Measurements from ENCODE around the gene PHC2.

PHC2 gene

DNA sequence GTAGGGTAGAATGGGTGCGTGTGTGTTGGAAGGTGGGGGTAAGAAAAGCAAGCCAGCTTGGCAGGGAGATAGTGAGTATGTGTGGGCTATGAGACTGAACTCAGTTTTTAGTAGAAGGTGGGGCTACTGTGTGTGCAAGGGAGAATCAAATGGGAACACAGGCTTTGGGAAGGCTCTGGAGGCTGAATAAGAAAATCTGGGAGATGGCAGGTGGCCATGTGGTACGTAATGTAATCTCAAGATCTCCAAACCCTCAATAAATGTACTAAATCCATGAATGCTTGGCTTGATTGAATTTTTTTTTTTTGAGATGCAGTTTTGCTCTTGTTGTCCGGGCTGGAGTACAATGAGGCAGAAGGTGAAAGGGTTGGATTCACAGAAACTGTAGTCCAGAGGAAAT lies 38.1 kb upstream of the PHC2 start:
- H3K27me3 ChIP-seq, result no peaks in the 10 kb centered on the region; a peak in 1 of 22 replicates
- H3K36me3 ChIP-seq, result no peaks in the 10 kb centered on the region
- H3K9me3 ChIP-seq (replicated peaks in 1 of 11), result peaks cover 0 to 12% (median 0%) of the 10 kb centered on the region in 11 experiments; a peak in 2 of 22 replicates
- no peak for TF ChIP-seq Cebpa-rat (IDR thresholded peaks at IDR 0.05)
- peak overlapping the region in 2 of 11 experiments; percentile 8 to 21; a peak in 1 of 22 replicates for H3K27ac ChIP-seq
- H4K20me1 ChIP-seq, result no peaks in the 10 kb centered on the region
- peak overlapping the region in 10 of 11 experiments; percentile 43 to 81 (median 68); a peak in 20 of 22 replicates for H3K4me2 ChIP-seq
- peak overlapping the region in 2 of 11 experiments; percentile 16 to 53; a peak in 1 of 22 replicates for H3K9ac ChIP-seq
- H3K4me1 ChIP-seq, result peaks cover 67 to 86% (median 75%) of the 10 kb centered on the region in 10 experiments
- no peak overlapping the region for H3K4me3 ChIP-seq

DNA sequence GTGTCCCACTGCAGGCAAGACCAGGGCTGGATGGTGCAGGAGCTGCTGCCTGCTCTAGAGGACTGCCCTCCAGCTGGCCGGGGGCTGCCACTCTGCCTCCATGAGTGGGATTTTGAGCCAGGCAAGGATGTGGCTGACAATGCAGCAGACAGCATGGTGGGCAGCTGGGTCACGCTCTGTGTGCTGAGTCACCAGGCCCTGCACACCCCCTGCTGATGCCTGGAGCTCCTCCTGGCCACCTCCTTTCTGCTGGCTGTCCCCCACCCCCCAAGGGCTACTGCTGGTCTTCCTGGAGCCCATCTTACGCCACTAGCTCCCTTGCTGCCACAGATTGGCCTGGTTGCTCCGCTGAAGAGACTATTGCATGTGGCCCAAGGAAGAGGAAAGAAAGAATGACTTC lies 37.6 kb upstream of the PHC2 start:
- peaks cover 0 to 12% (median 0%) of the 10 kb centered on the region in 11 experiments; a peak in 2 of 22 replicates for H3K9me3 ChIP-seq (replicated peaks in 1 of 11)
- no peak overlapping the region; a peak in 1 of 22 replicates for H3K9ac ChIP-seq
- H3K4me3 ChIP-seq, result no peak overlapping the region
- no peaks in the 10 kb centered on the region for H4K20me1 ChIP-seq
- H3K27ac ChIP-seq, result peak overlapping the region in 2 of 11 experiments; percentile 8 to 21; a peak in 1 of 22 replicates
- no peaks in the 10 kb centered on the region for H3K36me3 ChIP-seq
- TF ChIP-seq Cebpa-rat (IDR thresholded peaks at IDR 0.05), result no peak
- peaks cover 67 to 91% (median 79%) of the 10 kb centered on the region in 10 experiments for H3K4me1 ChIP-seq
- H3K4me2 ChIP-seq, result peak overlapping the region; percentile 39 to 81 (median 67); a peak in 21 of 22 replicates
- H3K27me3 ChIP-seq, result no peaks in the 10 kb centered on the region; a peak in 1 of 22 replicates

DNA sequence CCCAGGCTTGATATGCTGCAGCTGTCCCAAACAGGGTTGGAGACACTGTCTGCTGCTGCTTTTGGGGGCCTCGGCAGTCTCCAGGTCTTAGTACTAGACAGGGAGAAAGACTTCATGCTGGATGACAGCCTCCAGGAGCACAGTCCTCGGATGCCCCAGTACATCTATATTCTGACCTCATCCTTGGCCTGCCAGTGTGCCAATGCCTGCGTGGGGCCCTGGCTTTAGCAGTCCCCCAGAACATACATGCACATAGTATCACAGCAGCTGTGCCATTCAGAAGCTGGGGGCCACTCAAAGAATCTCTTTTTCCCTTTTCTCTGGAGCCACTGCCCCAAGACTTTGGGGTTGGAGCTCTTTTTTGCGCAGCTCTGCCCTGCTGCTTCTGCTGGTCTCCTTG lies 37.1 kb upstream of the PHC2 start:
- peak overlapping the region; percentile 39 to 81 (median 67); a peak in 20 of 22 replicates for H3K4me2 ChIP-seq
- peak overlapping the region in 1 of 11 experiments; percentile 21; a peak in 1 of 22 replicates for H3K27ac ChIP-seq
- no peak overlapping the region for H3K9ac ChIP-seq
- H3K4me1 ChIP-seq, result peaks cover 67 to 93% (median 80%) of the 10 kb centered on the region in 10 experiments
- no peaks in the 10 kb centered on the region for H3K36me3 ChIP-seq
- H3K27me3 ChIP-seq, result no peaks in the 10 kb centered on the region; a peak in 1 of 22 replicates
- TF ChIP-seq Cebpa-rat (IDR thresholded peaks at IDR 0.05), result no peak
- no peaks in the 10 kb centered on the region for H4K20me1 ChIP-seq
- no peak overlapping the region for H3K4me3 ChIP-seq
- H3K9me3 ChIP-seq (replicated peaks in 1 of 11), result peaks cover 0 to 12% (median 0%) of the 10 kb centered on the region in 11 experiments; a peak in 2 of 22 replicates

DNA sequence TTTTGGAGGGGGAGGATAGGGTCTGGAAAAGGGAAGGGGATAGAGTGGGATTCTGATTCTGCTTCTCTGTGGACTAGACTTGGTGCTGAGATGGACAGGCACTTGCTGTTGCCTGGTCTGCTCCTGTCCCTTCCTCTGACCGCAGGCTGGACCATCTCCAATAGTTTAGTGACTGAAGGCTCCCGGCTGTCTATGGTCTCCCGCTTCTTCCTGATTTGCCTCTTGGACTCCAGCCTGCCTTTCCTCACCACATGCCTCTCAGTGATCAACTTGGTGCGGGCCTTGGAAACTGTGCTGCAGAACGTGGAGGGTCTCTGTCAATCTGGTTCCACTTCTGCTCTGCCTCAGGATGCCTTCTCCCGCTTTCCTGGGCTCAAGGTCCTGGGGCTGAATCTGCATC lies 35.3 kb upstream of the PHC2 start:
- Histone ChIP-seq H3K4me3 (no peak overlapping the region), H3K36me3 (no peaks in the 10 kb centered on the region), H3K4me1 (peaks cover 75 to 96% (median 85%) of the 10 kb centered on the region in 10 experiments), H3K27me3 (no peaks in the 10 kb centered on the region; a peak in 1 of 22 replicates), H4K20me1 (peaks cover 0 to 7% (median 0%) of the 10 kb centered on the region in 11 experiments; a peak in 5 of 22 replicates), H3K4me2 (peak overlapping the region in 2 of 11 experiments; percentile 8 to 70; a peak in 2 of 22 replicates), H3K9ac (no peak overlapping the region), H3K9me3 (replicated peaks in 1 of 11) (peaks cover 0 to 12% (median 0%) of the 10 kb centered on the region in 11 experiments; a peak in 2 of 22 replicates), H3K27ac (no peak overlapping the region)
- TF ChIP-seq Cebpa-rat (IDR thresholded peaks at IDR 0.05), result no peak

DNA sequence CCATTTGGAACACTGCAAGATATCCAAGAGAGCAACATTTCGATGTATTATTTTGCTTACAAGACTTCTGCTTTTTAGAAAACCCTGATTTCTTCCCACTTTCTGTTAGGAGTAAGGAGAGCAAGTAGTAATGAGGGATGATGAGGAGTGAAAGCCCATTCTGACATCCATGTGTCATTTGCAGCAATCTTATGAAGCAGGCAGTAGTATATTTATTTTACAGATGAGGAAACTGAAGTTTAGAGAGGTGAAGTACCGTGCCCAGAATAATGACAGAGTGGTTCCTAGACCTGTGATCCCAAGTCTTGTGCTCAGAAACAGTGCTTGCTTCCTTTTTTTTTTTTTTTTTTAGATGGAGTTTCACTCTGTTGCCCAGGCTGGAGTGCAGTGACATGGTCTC lies 34.4 kb upstream of the PHC2 start:
- H3K9ac ChIP-seq, result no peak overlapping the region

DNA sequence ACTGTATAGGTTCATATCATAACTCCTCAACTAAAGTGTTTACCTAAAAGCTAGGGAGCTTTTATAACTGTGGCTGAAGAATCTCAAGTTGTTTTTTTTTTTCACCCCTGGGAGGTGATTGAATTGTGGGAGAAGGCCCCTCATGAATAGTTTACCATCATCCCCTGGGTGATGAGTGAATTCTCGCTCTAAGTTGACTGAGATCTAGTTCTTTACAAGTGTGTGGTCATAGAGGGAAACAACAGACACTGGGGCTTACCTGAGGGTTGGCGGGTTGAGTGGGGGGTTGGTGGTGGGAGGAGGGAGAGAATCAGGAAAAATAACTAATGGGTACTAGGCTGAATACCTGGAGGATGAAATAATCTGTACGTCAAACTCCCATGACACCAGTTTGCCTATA lies 33.7 kb upstream of the PHC2 start:
- H3K4me2 ChIP-seq, result peak overlapping the region in 10 of 11 experiments; percentile 77 to 98 (median 89); a peak in 19 of 22 replicates
- peaks cover 74 to 96% (median 85%) of the 10 kb centered on the region in 10 experiments for H3K4me1 ChIP-seq
- no peak overlapping the region for H3K9ac ChIP-seq
- peaks cover 0 to 18% (median 0%) of the 10 kb centered on the region in 11 experiments; a peak in 5 of 22 replicates for H4K20me1 ChIP-seq
- peaks cover 0 to 12% (median 0%) of the 10 kb centered on the region in 11 experiments; a peak in 2 of 22 replicates for H3K9me3 ChIP-seq (replicated peaks in 1 of 11)
- H3K27me3 ChIP-seq, result no peaks in the 10 kb centered on the region; a peak in 2 of 22 replicates
- no peak overlapping the region for H3K27ac ChIP-seq
- H3K4me3 ChIP-seq, result no peak overlapping the region
- no peak for TF ChIP-seq Cebpa-rat (IDR thresholded peaks at IDR 0.05)
- no peaks in the 10 kb centered on the region for H3K36me3 ChIP-seq

More for the DNA sequence above, 34.4 kb upstream of the PHC2 start:
- Histone ChIP-seq H3K27me3 (no peaks in the 10 kb centered on the region; a peak in 1 of 22 replicates), H3K9me3 (replicated peaks in 1 of 11) (peaks cover 0 to 12% (median 0%) of the 10 kb centered on the region in 11 experiments; a peak in 2 of 22 replicates), H3K4me3 (no peak overlapping the region), H4K20me1 (peaks cover 0 to 15% (median 0%) of the 10 kb centered on the region in 11 experiments; a peak in 5 of 22 replicates), H3K27ac (no peak overlapping the region), H3K36me3 (no peaks in the 10 kb centered on the region), H3K4me2 (peak overlapping the region in 7 of 11 experiments; percentile 70 to 98 (median 83); a peak in 11 of 22 replicates), H3K4me1 (peaks cover 74 to 96% (median 85%) of the 10 kb centered on the region in 10 experiments)
- no peak for TF ChIP-seq Cebpa-rat (IDR thresholded peaks at IDR 0.05)

DNA sequence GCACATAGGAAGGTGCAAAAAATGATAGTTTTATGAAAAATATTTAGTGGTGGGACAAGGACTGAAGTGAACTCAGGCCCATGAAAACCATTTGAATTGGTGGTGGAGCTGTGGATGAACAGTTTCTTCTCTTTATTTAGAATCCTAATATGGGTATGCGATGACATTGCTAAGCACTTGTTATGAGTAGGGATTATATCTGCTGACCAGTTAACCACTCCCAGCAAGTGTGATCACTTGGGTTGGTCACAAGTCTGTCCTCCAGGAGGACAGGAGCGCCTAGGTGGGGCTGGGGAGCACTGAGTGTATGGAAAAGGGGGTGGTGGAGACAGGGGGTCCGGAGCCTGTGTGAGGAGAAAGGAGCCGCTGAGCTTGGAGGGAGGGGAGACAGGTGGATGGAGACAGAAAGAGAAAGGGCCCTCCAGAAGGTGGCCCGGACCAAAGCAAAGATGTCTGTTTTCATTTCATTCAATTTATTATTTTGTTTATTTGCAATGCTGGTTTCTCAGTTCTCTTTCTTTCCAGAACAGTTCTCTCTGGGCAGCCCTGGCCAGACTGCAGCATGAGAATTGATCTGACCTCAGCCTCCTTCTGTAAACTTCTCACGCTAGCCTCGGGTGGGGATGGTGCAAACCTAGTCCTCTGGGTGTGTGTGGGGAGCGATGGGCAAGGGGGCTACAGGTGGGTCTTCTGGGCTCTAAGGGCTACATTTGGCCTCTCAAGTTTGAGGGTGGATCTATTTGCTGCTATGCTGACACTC lies 31.7 kb upstream of the PHC2 start:
- peak overlapping the region in 1 of 11 experiments; percentile 9; a peak in 1 of 22 replicates for H3K9ac ChIP-seq
- peaks cover 0 to 12% (median 0%) of the 10 kb centered on the region in 11 experiments; a peak in 2 of 22 replicates for H3K9me3 ChIP-seq (replicated peaks in 1 of 11)
- no peak overlapping the region for H3K4me3 ChIP-seq
- no peaks in the 10 kb centered on the region for H3K36me3 ChIP-seq
- peak overlapping the region; percentile 77 to 98 (median 86) for H3K4me2 ChIP-seq
- H3K27me3 ChIP-seq, result no peaks in the 10 kb centered on the region; a peak in 1 of 22 replicates
- TF ChIP-seq Cebpa-rat (IDR thresholded peaks at IDR 0.05), result no peak
- H4K20me1 ChIP-seq, result peaks cover 0 to 18% (median 0%) of the 10 kb centered on the region in 11 experiments; a peak in 5 of 22 replicates
- H3K27ac ChIP-seq, result peak overlapping the region in 2 of 11 experiments; percentile 74 to 78; a peak in 3 of 22 replicates
- H3K4me1 ChIP-seq, result peaks cover 71 to 86% (median 76%) of the 10 kb centered on the region in 10 experiments

DNA sequence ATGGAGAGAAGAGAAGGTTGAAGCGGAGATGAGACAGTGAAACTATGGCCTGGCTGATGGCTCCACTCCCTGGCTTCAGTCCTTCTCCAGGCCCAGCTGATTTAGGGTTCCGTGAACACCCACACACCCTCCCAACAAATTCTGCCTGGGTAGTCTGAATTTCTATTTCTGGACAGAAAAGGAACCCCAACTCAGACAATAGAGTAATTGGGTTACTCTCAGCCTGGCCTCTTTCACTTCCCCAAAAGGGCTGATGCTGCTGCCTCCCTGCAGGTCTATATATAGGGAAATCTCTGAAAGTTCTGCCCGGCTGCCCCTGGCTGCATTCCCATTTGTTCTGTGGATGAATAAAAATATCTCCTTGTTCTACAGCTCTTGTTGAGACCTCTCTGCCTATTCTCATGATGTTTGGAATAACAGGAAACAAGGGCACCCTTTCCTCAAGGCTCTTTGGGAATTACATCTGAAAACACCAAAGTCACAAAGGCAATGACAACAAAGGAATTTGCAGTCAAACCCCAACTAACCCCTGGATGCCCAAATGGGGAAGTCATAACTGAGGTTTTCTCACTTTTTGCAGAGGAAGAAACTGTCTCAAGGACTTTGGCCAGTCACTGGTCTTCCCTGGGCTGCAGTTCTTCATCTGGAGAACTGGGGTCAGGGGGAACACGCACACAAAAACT lies 30.2 kb upstream of the PHC2 start:
- Histone ChIP-seq H3K4me1 (peaks cover 71 to 88% (median 76%) of the 10 kb centered on the region in 10 experiments), H3K27me3 (no peaks in the 10 kb centered on the region; a peak in 1 of 22 replicates), H3K36me3 (no peaks in the 10 kb centered on the region), H3K9ac (peak overlapping the region; percentile 29 to 68 (median 52); a peak in 19 of 22 replicates), H3K27ac (peak overlapping the region; percentile 27 to 78 (median 69); a peak in 21 of 22 replicates), H4K20me1 (peaks cover 0 to 18% (median 0%) of the 10 kb centered on the region in 11 experiments; a peak in 5 of 22 replicates), H3K4me2 (peak overlapping the region; percentile 77 to 98 (median 86)), H3K4me3 (peak overlapping the region in 7 of 10 experiments; percentile 2 to 48 (median 23); a peak in 8 of 20 replicates), H3K9me3 (replicated peaks in 1 of 11) (peaks cover 0 to 4% (median 0%) of the 10 kb centered on the region in 11 experiments; a peak in 1 of 22 replicates)
- no peak for TF ChIP-seq Cebpa-rat (IDR thresholded peaks at IDR 0.05)
